GM19239 (cell line): ENCODE results near the gene CCDC116.
A peak's percentile ranks its signal among the peaks of the same experiment; 100 is the strongest.

Experiments
- DNase-seq: peaks from one replicate; pipeline ENCODE4 v3.0.0; 2011; ENCODE audit warnings: low spot score; ENCODE audit not compliant: insufficient read length
- FAIRE-seq: peaks from 2 replicates; lab custom pipeline; 2011; peaks lifted over from hg19 to GRCh38; lab: Jason Lieb, UNC

CCDC116 gene

DNA sequence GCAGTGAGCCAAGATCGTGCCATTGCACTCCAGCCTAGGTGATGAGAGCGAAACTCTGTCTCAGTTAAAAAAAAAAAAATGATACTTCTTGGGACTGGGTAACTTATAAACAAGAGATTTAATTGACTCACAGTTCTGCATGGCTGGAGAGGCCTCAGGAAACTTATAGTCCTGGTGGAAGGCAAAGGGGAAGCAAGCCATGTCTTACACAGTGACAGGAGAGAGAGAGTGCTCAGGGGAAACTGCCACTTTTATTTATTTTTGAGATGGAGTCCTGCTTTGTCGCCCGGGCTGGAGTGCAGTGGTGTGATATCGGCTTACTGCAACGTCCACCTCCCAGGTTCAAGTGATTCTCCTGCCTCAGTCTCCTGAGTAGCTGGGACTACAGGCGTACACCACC, 17.7 kb downstream of the CCDC116 start:
- no peak for FAIRE-seq
- no peak for DNase-seq

DNA sequence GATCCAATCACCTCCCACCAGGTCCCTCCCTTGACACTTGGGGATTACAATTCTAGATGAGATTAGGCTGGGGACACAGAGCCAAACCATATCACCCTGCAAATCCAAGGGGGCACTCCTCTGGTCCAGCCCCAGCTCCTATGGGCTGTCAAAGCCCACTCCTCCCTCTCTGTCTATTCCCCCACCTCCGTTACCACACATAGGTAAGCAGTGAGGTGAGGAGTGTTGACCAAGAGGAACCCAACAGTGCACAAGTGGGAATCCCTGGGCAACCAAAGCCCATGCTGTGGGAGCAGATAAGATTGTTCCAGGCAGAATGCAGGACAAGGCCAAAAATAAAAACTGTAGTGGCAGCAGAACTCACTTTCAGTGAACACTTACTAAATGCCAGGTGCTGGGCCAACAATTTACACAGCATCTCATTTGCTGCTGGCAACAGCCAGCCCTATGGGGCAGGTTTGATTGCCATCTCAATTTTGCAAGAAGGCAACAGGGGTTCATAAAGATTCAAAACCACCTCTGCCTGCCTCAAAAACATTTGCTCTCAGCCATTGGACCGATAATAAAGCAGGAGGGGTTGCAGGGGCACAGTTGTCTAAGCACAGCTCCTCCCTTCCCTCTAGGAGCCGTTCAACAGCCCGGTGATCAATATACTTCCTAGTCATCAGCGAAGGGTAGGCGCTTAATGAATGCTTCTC, 18.4 kb downstream of the CCDC116 start:
- peak; percentile 11 for FAIRE-seq
- no peak for DNase-seq

DNA sequence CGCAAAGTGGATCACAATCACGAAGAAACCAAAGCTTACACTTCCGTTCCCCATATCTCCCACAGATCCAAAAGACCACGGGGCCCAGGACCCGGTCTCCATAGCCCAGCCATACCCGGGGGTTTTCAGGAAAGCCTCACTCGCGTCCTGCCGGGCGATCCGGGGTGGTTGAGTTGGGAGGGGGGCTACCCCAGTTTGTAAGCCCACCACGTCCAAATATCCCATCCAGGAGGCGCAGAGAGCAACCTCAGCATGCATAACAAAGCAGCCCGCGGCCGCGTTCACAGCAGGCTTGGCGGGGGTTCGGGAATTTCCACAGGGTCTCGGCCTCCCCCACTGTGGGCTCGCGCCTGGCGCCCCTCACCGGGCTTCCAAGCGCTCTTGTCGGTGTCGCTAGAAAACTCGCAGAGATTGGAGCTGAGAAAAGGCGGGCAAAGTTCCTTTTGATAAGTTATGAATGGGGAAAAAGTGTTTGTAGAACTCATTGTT, 19.0 kb downstream of the CCDC116 start:
- DNase-seq (no peak), FAIRE-seq (peak; percentile 37)

- FAIRE-seq (peak; percentile 79), DNase-seq (peak; percentile 93)
These were observed 19.5 kb downstream of the CCDC116 start for GRCh38 chr22:21652010-21652546.

GRCh38 chr22:21652547-21653545, 20.3 kb downstream of the CCDC116 start:
- peak; percentile 8 for FAIRE-seq

DNA sequence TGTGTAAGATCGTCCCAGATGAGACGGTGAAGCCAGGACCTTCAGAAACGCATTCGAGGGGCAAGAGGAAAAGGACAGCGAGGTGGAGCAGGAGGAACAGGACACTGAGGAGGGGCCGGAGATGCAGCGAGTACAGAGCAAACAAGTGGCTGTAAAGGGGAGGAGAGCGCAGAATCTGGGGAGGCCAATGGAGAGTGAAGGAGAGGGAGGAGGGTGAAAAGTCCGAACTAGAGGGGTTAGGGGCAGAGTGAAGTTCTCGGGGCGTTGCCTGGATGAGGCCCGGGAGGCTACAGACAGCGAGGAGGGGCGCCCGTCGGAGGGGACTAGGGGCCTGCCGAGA, 24.4 kb downstream of the CCDC116 start:
- DNase-seq (no peak), FAIRE-seq (no peak)

More at GRCh38 chr22:21652547-21653545, 20.3 kb downstream of the CCDC116 start:
- no peak for DNase-seq

GRCh38 chr22:21657360-21658032, 24.9 kb downstream of the CCDC116 start:
- DNase-seq (peak; percentile 88), FAIRE-seq (peak; percentile 48)

DNA sequence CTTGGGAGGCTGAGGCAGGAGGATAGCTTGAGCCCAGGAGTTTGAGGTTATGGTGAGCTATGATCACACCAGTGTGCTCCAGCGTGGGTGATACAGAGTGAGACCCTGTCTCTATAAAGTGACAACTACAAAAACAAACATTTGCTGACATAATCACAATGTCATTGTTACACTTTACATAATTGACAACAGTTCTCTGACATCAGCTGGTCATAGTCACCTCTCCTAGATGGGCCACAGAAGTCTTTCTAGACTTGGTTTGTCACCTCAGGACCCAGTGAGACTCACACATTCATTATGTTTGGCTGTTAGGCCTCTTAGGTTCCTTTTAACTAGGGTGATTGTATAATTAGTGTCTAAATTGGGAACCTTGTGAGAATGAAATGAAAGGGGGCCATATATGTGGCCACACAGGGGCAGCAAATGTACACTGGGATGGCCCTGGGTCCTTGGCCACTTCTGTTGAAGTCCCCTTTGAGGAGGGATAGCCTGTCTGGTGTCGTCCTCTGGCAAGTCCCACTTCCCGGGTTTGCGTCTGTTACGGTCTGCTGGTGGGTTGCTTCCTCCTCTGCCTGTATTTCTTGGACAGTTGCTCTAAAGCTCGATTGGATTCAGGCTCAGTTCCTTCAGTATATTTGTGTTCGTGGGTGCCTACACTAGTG, 27.4 kb downstream of the CCDC116 start:
- FAIRE-seq = no peak

GRCh38 chr22:21660904-21661303, 28.3 kb downstream of the CCDC116 start:
- FAIRE-seq = no peak
- no peak for DNase-seq

More for the DNA sequence above, 27.4 kb downstream of the CCDC116 start:
- DNase-seq = no peak

DNA sequence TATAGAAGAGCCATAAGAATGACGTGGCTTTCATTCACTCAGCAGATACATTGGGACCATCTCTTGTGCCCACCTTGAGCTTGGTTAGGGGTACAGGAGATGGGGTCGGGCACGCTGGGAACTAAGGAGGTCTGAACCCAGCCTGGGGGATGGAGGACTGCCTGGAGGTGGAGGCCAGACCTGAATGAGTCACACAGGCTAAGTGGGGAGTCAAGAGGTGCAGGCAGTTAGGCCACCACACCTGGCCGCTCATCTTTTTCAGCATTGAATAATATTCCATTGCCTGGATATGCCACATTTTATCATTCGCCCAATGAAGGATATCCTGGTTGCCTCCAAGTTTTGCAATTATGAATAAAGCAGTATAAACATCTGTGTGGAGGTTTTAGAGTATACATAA, 29.4 kb downstream of the CCDC116 start:
- FAIRE-seq = no peak
- no peak for DNase-seq

- FAIRE-seq (no peak), DNase-seq (no peak)
These were observed 31.2 kb downstream of the CCDC116 start for GRCh38 chr22:21663738-21664137.

DNA sequence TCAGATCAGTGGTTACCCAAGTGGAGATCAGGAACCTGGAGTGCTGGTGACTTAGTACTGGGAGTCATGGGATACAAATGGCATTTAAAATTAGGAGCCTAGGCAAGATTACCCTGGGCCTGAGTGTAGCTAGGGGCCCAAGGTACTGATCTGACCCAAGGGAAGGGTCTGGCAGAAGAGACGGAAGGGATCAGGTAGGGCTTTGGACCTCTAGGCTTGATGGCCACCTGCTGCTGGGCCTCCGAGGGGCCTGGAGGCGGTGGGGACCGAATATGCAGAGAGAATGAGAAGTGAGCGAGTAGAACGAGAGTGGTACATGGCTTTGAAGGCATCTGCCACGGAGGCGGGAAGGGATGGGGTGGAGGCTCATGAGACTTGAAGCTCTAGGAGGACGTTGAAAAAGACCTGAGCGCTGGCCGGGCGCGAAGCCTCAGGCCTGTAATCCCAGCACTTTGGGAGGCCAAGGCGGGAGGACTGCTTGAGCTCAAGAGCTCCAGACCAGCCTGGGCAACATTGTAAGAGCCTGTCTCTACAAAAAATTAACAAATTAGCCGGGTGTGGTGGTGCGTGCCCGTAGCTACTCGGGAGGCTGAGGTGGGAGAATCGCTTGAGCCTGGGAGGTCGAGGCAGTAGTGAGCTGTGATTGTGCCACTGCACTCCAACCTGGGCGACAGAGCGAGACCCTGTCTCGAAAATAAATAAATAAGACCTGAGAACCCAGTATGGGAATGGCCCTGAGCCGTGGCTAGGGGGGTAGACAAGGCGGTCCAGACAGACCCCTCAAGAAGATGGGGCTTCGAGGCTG, 32.7 kb downstream of the CCDC116 start:
- DNase-seq (no peak), FAIRE-seq (no peak)

GRCh38 chr22:21666786-21667185, 34.2 kb downstream of the CCDC116 start:
- FAIRE-seq = no peak
- DNase-seq = no peak

- DNase-seq (no peak), FAIRE-seq (no peak)
These were observed 36.5 kb downstream of the CCDC116 start for GRCh38 chr22:21669026-21669425.

DNA sequence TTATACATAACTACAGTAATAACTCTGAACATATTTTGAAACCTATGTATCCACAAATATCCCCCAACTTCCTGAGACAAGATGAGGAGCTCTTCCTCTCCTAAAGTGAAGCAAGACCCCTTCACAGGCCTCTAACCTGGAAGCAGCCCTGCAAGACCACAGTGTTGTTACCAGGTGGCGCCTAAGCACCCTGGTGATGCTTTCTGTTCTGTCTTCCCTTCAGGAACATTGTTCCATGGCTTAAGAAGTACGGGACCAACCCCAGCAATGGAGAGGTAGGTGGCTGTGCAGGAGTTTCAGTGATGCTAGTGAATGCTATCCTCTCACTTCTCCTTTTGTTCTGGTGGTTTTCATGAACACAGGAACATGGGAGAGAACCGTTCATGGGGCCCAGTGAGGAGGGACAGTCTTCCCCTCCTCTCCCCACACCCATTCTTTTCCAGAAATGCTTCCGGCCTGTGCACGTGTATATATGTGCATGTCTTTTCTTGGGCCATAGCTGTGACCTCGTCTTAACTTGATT, 39.6 kb downstream of the CCDC116 start:
- no peak for DNase-seq
- no peak for FAIRE-seq

- no peak for DNase-seq
- FAIRE-seq = no peak
These were observed 41.2 kb downstream of the CCDC116 start for GRCh38 chr22:21673534-21674321.

GRCh38 chr22:21674638-21675245, 42.2 kb downstream of the CCDC116 start:
- no peak for FAIRE-seq
- no peak for DNase-seq
